Measurements from ENCODE around the gene BLOC1S1.

The BLOC1S1 gene

GRCh38 chr12:55694188-55694515 lies 21.7 kb upstream of the BLOC1S1 start:
- no peak for DNase-seq (ENCODE audit: low read depth in 2 of 2, low spot score in 1 of 2)

- no peak for DNase-seq (ENCODE audit: low read depth in 2 of 2, low spot score in 1 of 2)
Observed at GRCh38 chr12:55694651-55695050, 21.2 kb upstream of the BLOC1S1 start.

- no peak for DNase-seq (ENCODE audit: low read depth in 2 of 2, low spot score in 1 of 2)
Observed at GRCh38 chr12:55695349-55695748, 20.5 kb upstream of the BLOC1S1 start.

- DNase-seq (ENCODE audit: low read depth in 2 of 2, low spot score in 1 of 2): no peak
Observed at GRCh38 chr12:55696141-55696540, 19.7 kb upstream of the BLOC1S1 start.

GRCh38 chr12:55696796-55697462 lies 18.9 kb upstream of the BLOC1S1 start:
- DNase-seq (ENCODE audit: low read depth in 2 of 2, low spot score in 1 of 2): no peak

- DNase-seq (ENCODE audit: low read depth in 2 of 2, low spot score in 1 of 2): no peak
Observed at GRCh38 chr12:55697686-55698085, 18.2 kb upstream of the BLOC1S1 start.

- no peak for DNase-seq (ENCODE audit: low read depth in 2 of 2, low spot score in 1 of 2)
Observed at GRCh38 chr12:55698241-55698955, 17.4 kb upstream of the BLOC1S1 start.

- no peak for DNase-seq (ENCODE audit: low read depth in 2 of 2, low spot score in 1 of 2)
Observed at GRCh38 chr12:55698965-55699364, 16.9 kb upstream of the BLOC1S1 start.

GRCh38 chr12:55699471-55700055 lies 16.3 kb upstream of the BLOC1S1 start:
- no peak for DNase-seq (ENCODE audit: low read depth in 2 of 2, low spot score in 1 of 2)

- no peak for DNase-seq (ENCODE audit: low read depth in 2 of 2, low spot score in 1 of 2)
Observed at GRCh38 chr12:55700255-55701018, 15.4 kb upstream of the BLOC1S1 start.

- no peak for DNase-seq (ENCODE audit: low read depth in 2 of 2, low spot score in 1 of 2)
Observed at GRCh38 chr12:55702861-55703260, 13.0 kb upstream of the BLOC1S1 start.

GRCh38 chr12:55703288-55703687 lies 12.6 kb upstream of the BLOC1S1 start:
- DNase-seq (ENCODE audit: low read depth in 2 of 2, low spot score in 1 of 2): no peak

- no peak for DNase-seq (ENCODE audit: low read depth in 2 of 2, low spot score in 1 of 2)
Observed at GRCh38 chr12:55703901-55704761, 11.7 kb upstream of the BLOC1S1 start.

- DNase-seq (ENCODE audit: low read depth in 2 of 2, low spot score in 1 of 2): no peak
Observed at GRCh38 chr12:55704824-55705718, 10.8 kb upstream of the BLOC1S1 start.

GRCh38 chr12:55705782-55706402 lies 10.0 kb upstream of the BLOC1S1 start:
- DNase-seq (ENCODE audit: low read depth in 2 of 2, low spot score in 1 of 2): no peak

- no peak for DNase-seq (ENCODE audit: low read depth in 2 of 2, low spot score in 1 of 2)
Observed at GRCh38 chr12:55706568-55707218, 9.2 kb upstream of the BLOC1S1 start.

GRCh38 chr12:55707219-55707671 lies 8.6 kb upstream of the BLOC1S1 start:
- DNase-seq (ENCODE audit: low read depth in 2 of 2, low spot score in 1 of 2): no peak

GRCh38 chr12:55707841-55708694 lies 7.8 kb upstream of the BLOC1S1 start, which contains the start of gene ITGA7:
Gene ITGA7, minus strand, starts transcription at chr12:55707904. Its CDS starts 222 bp downstream, at chr12:55707682.
- DNase-seq (ENCODE audit: low read depth in 2 of 2, low spot score in 1 of 2): no peak

Data from stimulated activated CD8-positive, alpha-beta memory T cell treated with anti-CD3 and anti-CD28 coated beads, Interleukin-4, amount 100 ng/mL, for 1 hour (primary cell).